Mononuclear cell (primary cell): Measurements from ENCODE around the gene STRN4. TPM values are rescaled to one million over a fixed set of nuclear protein-coding genes. Genes with fewer than 3 reads are reported as not detected.

Experiments
- total RNA-seq: library from RNA; depleted of rRNA; stranded (reverse); fragments of >200 nt; gene quantifications from one replicate; pipeline ENCODE4 v1.2.3, GENCODE V29; 2012

Gene STRN4
- total RNA-seq, 1 donor = 66.0 TPM

Other genes with a start within 250 kb of the STRN4 start
- 199 TPM for gene CALM3, start 145.1 kb downstream of the STRN4 start, total RNA-seq
- gene PTGIR, start 121.4 kb downstream of the STRN4 start, total RNA-seq = 5.8 TPM
- not detected for gene GNG8, start 110.2 kb downstream of the STRN4 start, total RNA-seq
- 0.63 TPM for gene DACT3, start 85.3 kb downstream of the STRN4 start, total RNA-seq
- 25.2 TPM for gene PRKD2, start 29.3 kb downstream of the STRN4 start, total RNA-seq
- 12.4 TPM for gene FKRP, start 393 bp downstream of the STRN4 start, total RNA-seq
- gene SLC1A5, start 42.1 kb upstream of the STRN4 start, total RNA-seq = 5.5 TPM
- 53.1 TPM for gene AP2S1, start 104.4 kb upstream of the STRN4 start, total RNA-seq
- 9.9 TPM for gene ARHGAP35, start 114.5 kb upstream of the STRN4 start, total RNA-seq